ENCODE results near the gene AFG1L. TPM values are rescaled to one million over a fixed set of nuclear protein-coding genes. Genes with fewer than 3 reads are reported as not detected.
"Not testable (repeated sequence)": the region's sequence is repeated elsewhere in the genome, so short reads cannot be mapped to it uniquely, and the experiment has no call there.

Gene AFG1L
- total RNA-seq, 2 donors from 2014 or later, result 10.5 to 11.1 TPM

GRCh38 chr6:108323710-108324466, 29.0 kb downstream of the AFG1L start:
- Histone ChIP-seq H3K9ac (ENCODE audit: extremely low read depth, low read length, poor library complexity, severe bottlenecking) (no peak overlapping the region), H3K27ac (ENCODE audit: low read depth, low read length) (no peak overlapping the region), H3K36me3 (ENCODE audit: control insufficient read depth, insufficient read depth, low read length) (peaks cover 9% of the 10 kb centered on the region), H3K4me3 (ENCODE audit: low read length) (no peak overlapping the region), H3K27me3 (ENCODE audit: control insufficient read depth, insufficient read depth, low read length, poor library complexity, severe bottlenecking) (no peaks in the 10 kb centered on the region), H3K4me1 (ENCODE audit: control insufficient read depth, insufficient read depth, low read length) (peaks cover 5% of the 10 kb centered on the region), H3K9me3 (ENCODE audit: control insufficient read depth, low read length) (peaks cover 6% of the 10 kb centered on the region)
- DNase-seq, result no peak
- no peak overlapping the region for H3K4me3 Mint-ChIP-seq
- peaks cover 17% of the 10 kb centered on the region for H3K36me3 Mint-ChIP-seq (ENCODE audit: low read depth)
- no peak overlapping the region for H3K27ac Mint-ChIP-seq
- TF ChIP-seq, protein P1, sequence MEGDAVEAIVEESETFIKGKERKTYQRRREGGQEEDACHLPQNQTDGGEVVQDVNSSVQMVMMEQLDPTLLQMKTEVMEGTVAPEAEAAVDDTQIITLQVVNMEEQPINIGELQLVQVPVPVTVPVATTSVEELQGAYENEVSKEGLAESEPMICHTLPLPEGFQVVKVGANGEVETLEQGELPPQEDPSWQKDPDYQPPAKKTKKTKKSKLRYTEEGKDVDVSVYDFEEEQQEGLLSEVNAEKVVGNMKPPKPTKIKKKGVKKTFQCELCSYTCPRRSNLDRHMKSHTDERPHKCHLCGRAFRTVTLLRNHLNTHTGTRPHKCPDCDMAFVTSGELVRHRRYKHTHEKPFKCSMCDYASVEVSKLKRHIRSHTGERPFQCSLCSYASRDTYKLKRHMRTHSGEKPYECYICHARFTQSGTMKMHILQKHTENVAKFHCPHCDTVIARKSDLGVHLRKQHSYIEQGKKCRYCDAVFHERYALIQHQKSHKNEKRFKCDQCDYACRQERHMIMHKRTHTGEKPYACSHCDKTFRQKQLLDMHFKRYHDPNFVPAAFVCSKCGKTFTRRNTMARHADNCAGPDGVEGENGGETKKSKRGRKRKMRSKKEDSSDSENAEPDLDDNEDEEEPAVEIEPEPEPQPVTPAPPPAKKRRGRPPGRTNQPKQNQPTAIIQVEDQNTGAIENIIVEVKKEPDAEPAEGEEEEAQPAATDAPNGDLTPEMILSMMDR (conservative IDR thresholded peaks at IDR 0.05), result no peak
- no peaks in the 10 kb centered on the region for H3K9me3 Mint-ChIP-seq
- 89 to 96% methylated on average over 4 of the region's 4 CpGs for WGBS, 2 experiments (ENCODE audit: insufficient coverage in 1 of 2, insufficient read length in 1 of 2)
- H3K27me3 Mint-ChIP-seq (ENCODE audit: insufficient read depth), result no peaks in the 10 kb centered on the region
- peaks cover 9% of the 10 kb centered on the region for H3K4me1 Mint-ChIP-seq

DNA sequence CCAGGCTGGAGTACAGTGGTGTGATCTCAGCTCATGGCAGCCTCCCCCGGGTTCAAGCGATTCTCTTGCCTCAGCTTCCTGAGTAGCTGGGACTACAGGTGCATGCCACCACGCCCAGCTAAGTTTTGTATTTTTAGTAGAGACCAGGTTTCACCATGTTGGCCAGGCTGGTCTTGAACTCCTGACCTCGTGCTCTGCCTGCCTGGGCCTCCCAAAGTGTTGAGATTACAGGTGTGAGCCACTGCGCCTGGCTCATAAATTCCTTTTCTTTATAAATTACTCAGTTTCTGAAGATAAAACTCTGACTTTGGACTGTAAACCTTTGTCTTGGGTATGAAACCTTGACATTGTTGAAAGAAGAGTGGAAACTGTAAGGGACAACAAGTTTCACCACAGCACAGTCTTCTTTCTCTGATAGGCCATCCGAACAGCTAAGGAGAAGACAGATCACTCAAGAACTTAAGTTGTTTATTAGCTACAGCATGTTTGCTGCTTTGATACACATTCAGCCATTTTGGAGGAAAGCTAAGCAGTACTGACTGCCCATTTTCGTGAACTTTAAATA, 35.4 kb downstream of the AFG1L start:
- H3K4me3 ChIP-seq (ENCODE audit: low read length); H3K4me1 Mint-ChIP-seq; H3K9ac ChIP-seq (ENCODE audit: extremely low read depth, low read length, poor library complexity, severe bottlenecking); H3K27me3 ChIP-seq (ENCODE audit: control insufficient read depth, insufficient read depth, low read length, poor library complexity, severe bottlenecking); H3K9me3 Mint-ChIP-seq; DNase-seq; H3K27ac ChIP-seq (ENCODE audit: low read depth, low read length); H3K9me3 ChIP-seq (ENCODE audit: control insufficient read depth, low read length); H3K27ac Mint-ChIP-seq; H3K4me3 Mint-ChIP-seq; H3K27me3 Mint-ChIP-seq (ENCODE audit: insufficient read depth); H3K4me1 ChIP-seq (ENCODE audit: control insufficient read depth, insufficient read depth, low read length); H3K36me3 ChIP-seq (ENCODE audit: control insufficient read depth, insufficient read depth, low read length): not testable (repeated sequence)
- WGBS, 2 experiments (ENCODE audit: insufficient coverage in 1 of 2, insufficient read length in 1 of 2), result 88 to 94% methylated on average over 6 to 7 of the region's 7 CpGs
- peaks cover 21% of the 10 kb centered on the region for H3K36me3 Mint-ChIP-seq (ENCODE audit: low read depth)

DNA sequence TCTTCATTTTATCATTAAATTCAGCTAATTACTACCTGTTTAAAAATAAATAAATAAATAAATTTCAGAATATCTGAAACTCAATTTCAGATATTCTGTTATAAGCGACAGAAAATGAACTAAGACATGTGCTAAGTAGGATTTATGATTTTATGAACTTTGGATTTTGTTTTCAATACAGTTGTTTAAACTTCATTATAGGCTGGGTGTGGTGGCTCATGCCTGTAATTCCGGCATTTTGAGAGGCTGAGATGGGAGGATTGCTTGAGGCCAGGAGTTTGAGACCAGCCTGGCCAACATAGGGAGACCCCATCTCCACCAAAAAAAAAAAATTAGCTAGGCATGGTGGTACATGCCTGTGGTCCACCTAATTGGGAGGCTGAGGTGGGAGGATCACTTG, 36.0 kb downstream of the AFG1L start:
- TF ChIP-seq, protein P1 (conservative IDR thresholded peaks at IDR 0.05), result no peak
- H3K27ac Mint-ChIP-seq, result no peak overlapping the region
- H3K9me3 ChIP-seq (ENCODE audit: control insufficient read depth, low read length), result peaks cover 6% of the 10 kb centered on the region
- no peak overlapping the region for H3K4me3 Mint-ChIP-seq
- H3K9ac ChIP-seq (ENCODE audit: extremely low read depth, low read length, poor library complexity, severe bottlenecking), result no peak overlapping the region
- H3K4me1 ChIP-seq (ENCODE audit: control insufficient read depth, insufficient read depth, low read length), result no peaks in the 10 kb centered on the region
- peaks cover 9% of the 10 kb centered on the region for H3K36me3 ChIP-seq (ENCODE audit: control insufficient read depth, insufficient read depth, low read length)
- no peaks in the 10 kb centered on the region for H3K27me3 Mint-ChIP-seq (ENCODE audit: insufficient read depth)
- DNase-seq, result no peak
- no peak overlapping the region for H3K4me3 ChIP-seq (ENCODE audit: low read length)
- no peak overlapping the region for H3K27ac ChIP-seq (ENCODE audit: low read depth, low read length)
- H3K27me3 ChIP-seq (ENCODE audit: control insufficient read depth, insufficient read depth, low read length, poor library complexity, severe bottlenecking), result no peaks in the 10 kb centered on the region
- no peaks in the 10 kb centered on the region for H3K4me1 Mint-ChIP-seq
- WGBS, 2 experiments (ENCODE audit: insufficient coverage in 1 of 2, insufficient read length in 1 of 2), result 89 to 100% methylated on average over 1 to 2 of the region's 2 CpGs
- peaks cover 21% of the 10 kb centered on the region for H3K36me3 Mint-ChIP-seq (ENCODE audit: low read depth)
- no peaks in the 10 kb centered on the region for H3K9me3 Mint-ChIP-seq

Data from endodermal cell (in vitro differentiated cells).